SK-N-SH treated with all-trans-retinoic acid at 6 μM for 48 hours (cell line): Measurements from ENCODE around the gene CEP131.

Source experiments
- ARNTL ChIP-seq: fragments of 450-650 bp; formaldehyde crosslinking; IDR thresholded peaks from 2 replicates; pipeline ENCODE4 v1.5.0; 2020; ENCODE audit warnings: low read depth, mild to moderate bottlenecking, moderate library complexity, borderline replicate concordance
- TF ChIP-seq, protein P1 (sequence below): fragments of 250-450 bp; sonication (Bioruptor Pico); IDR thresholded peaks from 2 replicates; pipeline ENCODE4 v1.8.0; 2020; ENCODE audit warnings: mild to moderate bottlenecking, moderate library complexity, borderline replicate concordance
- TF ChIP-seq, protein P2 (sequence below): fragments of 250-450 bp; sonication (Bioruptor Pico); IDR thresholded peaks from 2 replicates; pipeline ENCODE4 v1.5.1; 2020; ENCODE audit warnings: low read depth, mild to moderate bottlenecking, moderate library complexity

DNA sequence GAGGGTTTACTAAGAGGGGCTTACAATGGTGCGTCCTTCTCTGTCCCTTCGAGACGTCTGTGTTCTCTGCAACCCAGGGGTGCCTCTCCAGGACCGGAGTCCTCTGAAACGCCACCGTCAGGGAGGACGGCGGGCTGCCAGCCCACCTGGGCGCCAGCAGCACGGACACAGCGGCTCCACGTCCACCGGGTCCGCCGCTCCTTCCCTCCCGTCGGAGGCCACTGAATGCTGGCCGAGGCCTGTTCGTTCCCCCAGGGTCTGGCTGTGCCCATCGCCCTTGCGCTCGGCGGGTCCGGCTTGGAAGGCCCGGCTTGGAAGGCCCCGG, 15.7 kb upstream of the CEP131 start:
- TF ChIP-seq, protein P1, sequence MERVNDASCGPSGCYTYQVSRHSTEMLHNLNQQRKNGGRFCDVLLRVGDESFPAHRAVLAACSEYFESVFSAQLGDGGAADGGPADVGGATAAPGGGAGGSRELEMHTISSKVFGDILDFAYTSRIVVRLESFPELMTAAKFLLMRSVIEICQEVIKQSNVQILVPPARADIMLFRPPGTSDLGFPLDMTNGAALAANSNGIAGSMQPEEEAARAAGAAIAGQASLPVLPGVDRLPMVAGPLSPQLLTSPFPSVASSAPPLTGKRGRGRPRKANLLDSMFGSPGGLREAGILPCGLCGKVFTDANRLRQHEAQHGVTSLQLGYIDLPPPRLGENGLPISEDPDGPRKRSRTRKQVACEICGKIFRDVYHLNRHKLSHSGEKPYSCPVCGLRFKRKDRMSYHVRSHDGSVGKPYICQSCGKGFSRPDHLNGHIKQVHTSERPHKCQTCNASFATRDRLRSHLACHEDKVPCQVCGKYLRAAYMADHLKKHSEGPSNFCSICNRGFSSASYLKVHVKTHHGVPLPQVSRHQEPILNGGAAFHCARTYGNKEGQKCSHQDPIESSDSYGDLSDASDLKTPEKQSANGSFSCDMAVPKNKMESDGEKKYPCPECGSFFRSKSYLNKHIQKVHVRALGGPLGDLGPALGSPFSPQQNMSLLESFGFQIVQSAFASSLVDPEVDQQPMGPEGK (CRISPR knock-in tag) = no peak
- no peak for TF ChIP-seq ARNTL
- TF ChIP-seq, protein P2, sequence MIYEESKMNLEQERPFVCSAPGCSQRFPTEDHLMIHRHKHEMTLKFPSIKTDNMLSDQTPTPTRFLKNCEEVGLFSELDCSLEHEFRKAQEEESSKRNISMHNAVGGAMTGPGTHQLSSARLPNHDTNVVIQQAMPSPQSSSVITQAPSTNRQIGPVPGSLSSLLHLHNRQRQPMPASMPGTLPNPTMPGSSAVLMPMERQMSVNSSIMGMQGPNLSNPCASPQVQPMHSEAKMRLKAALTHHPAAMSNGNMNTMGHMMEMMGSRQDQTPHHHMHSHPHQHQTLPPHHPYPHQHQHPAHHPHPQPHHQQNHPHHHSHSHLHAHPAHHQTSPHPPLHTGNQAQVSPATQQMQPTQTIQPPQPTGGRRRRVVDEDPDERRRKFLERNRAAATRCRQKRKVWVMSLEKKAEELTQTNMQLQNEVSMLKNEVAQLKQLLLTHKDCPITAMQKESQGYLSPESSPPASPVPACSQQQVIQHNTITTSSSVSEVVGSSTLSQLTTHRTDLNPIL (CRISPR knock-in tag) = no peak
